Skeletal muscle satellite cell (primary cell): ENCODE data around the gene PSME1.

ENCODE experiments used
- H3K27me3 ChIP-seq: 2 replicates; pipeline ENCODE4 v1.7.0; 2013; ENCODE audit warnings: low read length; ENCODE audit not compliant: control insufficient read depth, insufficient read depth
- H3K36me3 ChIP-seq: 2 replicates; pipeline ENCODE4 v1.7.0; 2013; ENCODE audit warnings: mild to moderate bottlenecking, control low read depth, low read length; ENCODE audit not compliant: insufficient read depth
- H3K4me1 ChIP-seq: 2 replicates; pipeline ENCODE4 v1.7.0; 2013; ENCODE audit warnings: low read length; ENCODE audit not compliant: control insufficient read depth, insufficient read depth
- H3K4me2 ChIP-seq: 2 replicates; pipeline ENCODE4 v1.7.0; 2013; ENCODE audit warnings: mild to moderate bottlenecking, low read length
- H3K4me3 ChIP-seq: 2 replicates; pipeline ENCODE4 v1.7.0; 2013; ENCODE audit warnings: low read length
- H3K9ac ChIP-seq: 2 replicates; pipeline ENCODE4 v1.7.0; 2013; ENCODE audit warnings: mild to moderate bottlenecking, low read depth, low read length, moderate library complexity
- H3K9me3 ChIP-seq: replicated peaks from 2 replicates; pipeline ENCODE4 v1.7.0; 2013; ENCODE audit warnings: mild to moderate bottlenecking, control low read depth, low read length

The PSME1 gene

DNA sequence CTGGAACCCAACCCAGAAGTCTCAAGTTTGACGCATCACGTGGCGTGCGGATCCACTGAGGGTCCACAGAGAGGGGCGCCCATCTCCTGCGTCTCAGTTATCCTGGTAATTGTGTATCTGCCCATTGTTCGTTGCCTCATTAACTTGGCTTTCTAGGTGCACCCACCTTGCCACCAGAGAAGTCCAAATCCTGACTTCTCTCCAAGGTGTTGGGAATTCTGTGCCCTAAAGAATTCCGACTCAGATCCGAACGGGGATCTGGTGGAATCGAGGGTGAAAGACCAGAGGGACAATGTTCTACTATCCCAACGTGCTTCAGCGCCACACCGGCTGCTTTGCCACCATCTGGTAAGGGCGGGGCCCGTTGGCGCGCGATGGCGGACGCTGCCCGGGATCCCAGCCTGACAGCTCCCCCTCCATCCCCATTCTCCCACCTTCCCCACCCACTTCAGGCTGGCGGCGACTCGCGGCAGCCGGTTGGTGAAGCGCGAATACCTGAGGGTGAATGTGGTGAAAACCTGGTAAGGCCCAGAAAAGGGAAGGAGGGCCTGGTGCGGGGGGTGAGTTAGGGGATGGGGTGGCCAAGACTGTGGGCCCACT is 36.4 kb downstream of the PSME1 start:
- H3K27me3 ChIP-seq, result no peaks in the 10 kb centered on the region
- no peak overlapping the region for H3K4me2 ChIP-seq
- no peaks in the 10 kb centered on the region for H3K4me1 ChIP-seq
- H3K36me3 ChIP-seq, result peaks cover 14% of the 10 kb centered on the region
- no peak overlapping the region for H3K4me3 ChIP-seq
- H3K9ac ChIP-seq, result no peak overlapping the region
- H3K9me3 ChIP-seq, result no peaks in the 10 kb centered on the region

DNA sequence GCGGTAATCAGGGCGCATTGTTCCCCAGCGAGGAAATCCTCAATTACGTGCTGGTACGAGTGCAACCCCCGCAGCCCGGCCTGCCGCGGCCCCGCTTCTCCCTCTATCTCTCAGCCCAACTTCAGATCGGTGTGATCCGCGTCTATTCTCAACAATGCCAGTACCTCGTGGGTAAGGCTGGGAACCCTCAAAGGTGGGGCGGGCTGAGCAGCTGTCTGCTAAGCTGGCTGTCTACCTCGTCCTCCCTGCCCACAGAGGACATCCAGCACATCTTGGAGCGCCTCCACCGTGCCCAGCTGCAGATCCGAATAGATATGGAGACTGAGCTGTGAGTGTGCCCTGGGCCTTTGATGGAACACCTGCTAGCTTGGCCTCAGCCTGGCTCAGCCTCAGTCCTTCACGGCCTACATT is 36.9 kb downstream of the PSME1 start:
- no peak overlapping the region for H3K4me3 ChIP-seq
- H3K4me1 ChIP-seq, result no peaks in the 10 kb centered on the region
- H3K9ac ChIP-seq, result no peak overlapping the region
- no peak overlapping the region for H3K4me2 ChIP-seq
- no peaks in the 10 kb centered on the region for H3K9me3 ChIP-seq
- H3K27me3 ChIP-seq, result no peaks in the 10 kb centered on the region
- H3K36me3 ChIP-seq, result peaks cover 12% of the 10 kb centered on the region

DNA sequence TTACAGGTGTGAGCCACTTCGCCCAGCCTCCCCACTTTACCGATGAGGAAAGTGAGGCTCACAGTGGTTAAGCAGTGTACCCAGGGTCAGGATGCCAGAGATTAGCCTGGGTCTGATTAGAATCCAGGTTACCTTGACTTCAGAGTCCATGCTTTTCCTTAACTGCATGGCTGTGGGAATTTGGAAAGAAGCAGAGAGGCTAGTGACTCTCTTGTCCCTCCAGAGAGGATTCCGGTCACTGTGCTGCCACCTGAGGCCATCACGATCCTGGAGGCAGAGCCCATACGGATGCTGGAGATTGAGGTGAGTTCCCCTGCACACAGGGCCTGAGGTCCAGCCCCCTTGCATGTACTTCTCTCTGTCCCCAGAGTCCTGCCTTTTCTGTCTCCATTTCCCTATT is 40.6 kb downstream of the PSME1 start:
- peaks cover 14% of the 10 kb centered on the region for H3K4me1 ChIP-seq
- no peak overlapping the region for H3K9ac ChIP-seq
- no peaks in the 10 kb centered on the region for H3K27me3 ChIP-seq
- no peaks in the 10 kb centered on the region for H3K9me3 ChIP-seq
- H3K4me3 ChIP-seq, result no peak overlapping the region
- H3K36me3 ChIP-seq, result peaks cover 46% of the 10 kb centered on the region
- no peak overlapping the region for H3K4me2 ChIP-seq

DNA sequence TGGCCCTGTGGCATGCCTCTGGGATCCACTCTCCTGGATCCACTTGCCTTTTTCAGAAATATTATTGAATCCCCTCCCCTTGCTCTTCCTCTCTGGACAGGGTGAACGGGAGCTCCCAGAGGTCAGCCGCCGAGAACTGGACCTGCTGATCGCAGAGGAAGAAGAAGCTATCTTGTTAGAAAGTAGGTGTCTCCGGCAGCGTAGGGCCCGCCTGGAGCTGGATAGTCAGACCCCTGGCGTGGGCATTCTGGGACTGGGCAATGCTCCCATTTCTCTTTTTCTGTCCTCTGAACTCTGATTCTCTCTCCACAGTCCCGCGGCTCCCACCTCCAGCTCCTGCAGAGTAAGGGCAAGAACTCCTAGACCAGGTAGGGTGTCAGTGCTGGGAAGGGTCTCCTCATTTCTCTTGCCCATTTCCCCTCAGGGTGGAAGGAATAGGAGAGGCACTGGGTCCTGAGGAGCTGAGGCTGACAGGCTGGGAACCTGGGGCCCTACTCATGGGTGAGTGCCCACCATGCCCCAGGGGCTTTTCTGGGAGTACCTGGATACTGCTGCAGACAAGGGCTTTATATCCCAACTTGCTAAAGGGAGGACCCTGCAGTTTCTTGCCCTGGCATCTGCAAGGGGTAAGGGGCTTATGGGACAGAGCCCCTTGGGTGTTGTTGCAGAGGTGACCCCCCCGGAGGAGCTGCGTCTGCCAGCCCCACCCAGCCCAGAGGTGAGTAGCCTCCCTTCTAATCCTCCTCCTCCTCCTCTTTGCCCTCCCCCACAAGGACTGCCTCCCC is 41.2 kb downstream of the PSME1 start:
- Histone ChIP-seq H3K9me3 (no peaks in the 10 kb centered on the region), H3K4me1 (peaks cover 14% of the 10 kb centered on the region), H3K27me3 (no peaks in the 10 kb centered on the region), H3K4me3 (no peak overlapping the region), H3K9ac (no peak overlapping the region), H3K4me2 (no peak overlapping the region), H3K36me3 (peaks cover 52% of the 10 kb centered on the region)

DNA sequence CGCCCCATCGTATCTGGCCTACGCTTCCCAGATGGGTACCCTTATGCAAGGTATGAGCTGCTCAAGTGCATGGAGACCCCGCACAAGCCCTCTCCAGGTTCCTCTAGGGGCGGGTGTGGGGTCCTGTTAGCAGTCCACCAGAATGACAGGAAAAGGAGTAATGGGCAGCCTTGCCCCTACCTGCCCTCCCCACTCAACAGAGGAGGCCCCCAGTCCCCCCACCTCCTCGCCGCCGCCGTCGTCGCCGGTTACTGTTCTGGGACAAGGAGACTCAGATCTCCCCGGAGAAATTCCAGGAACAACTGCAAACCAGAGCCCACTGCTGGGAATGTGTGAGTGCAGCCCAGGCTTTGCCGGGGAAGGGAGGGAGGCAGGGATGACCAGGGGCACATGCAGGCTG is 41.9 kb downstream of the PSME1 start:
- Histone ChIP-seq H3K4me3 (no peak overlapping the region), H3K9me3 (no peaks in the 10 kb centered on the region), H3K36me3 (peaks cover 56% of the 10 kb centered on the region), H3K4me1 (peaks cover 14% of the 10 kb centered on the region), H3K4me2 (no peak overlapping the region), H3K27me3 (no peaks in the 10 kb centered on the region), H3K9ac (no peak overlapping the region)

DNA sequence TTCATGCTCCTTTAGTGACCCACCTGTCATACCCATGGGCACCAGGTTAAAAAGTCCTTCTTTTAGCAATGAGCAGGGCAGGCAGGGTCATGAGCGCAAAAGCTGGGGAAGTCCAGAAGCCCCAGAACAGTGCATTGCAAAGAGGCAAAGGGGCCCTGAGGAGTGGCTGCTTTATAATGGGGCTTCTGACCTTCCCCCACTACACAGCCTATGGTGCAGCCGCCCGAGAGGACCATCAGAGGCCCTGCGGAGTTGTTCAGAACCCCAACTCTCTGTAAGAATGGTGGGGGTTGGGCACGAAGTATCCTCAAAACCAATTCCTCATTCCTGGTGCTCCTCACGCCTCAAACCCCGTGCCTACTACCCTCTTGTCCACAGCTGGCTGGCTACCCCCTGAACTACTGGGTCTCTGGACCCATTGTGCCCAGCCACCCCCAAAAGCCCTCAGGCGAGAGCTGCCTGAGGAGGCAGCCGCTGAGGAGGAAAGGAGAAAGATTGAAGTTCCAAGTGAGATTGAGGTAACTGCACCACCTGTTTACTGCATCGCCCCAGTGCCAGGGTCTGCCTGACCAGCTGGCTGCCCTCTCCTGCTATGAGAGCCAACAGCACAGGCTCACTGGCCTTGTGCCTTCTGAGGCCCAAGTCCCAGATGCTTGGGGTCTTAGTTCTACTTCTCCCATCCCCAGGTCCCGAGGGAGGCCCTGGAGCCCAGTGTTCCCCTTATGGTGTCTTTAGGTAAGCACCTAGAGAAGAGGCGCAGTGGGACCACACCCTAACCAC is 42.6 kb downstream of the PSME1 start:
- Histone ChIP-seq H3K36me3 (peaks cover 56% of the 10 kb centered on the region), H3K9me3 (no peaks in the 10 kb centered on the region), H3K4me3 (no peak overlapping the region), H3K4me1 (peaks cover 14% of the 10 kb centered on the region), H3K27me3 (no peaks in the 10 kb centered on the region), H3K4me2 (no peak overlapping the region), H3K9ac (no peak overlapping the region)

DNA sequence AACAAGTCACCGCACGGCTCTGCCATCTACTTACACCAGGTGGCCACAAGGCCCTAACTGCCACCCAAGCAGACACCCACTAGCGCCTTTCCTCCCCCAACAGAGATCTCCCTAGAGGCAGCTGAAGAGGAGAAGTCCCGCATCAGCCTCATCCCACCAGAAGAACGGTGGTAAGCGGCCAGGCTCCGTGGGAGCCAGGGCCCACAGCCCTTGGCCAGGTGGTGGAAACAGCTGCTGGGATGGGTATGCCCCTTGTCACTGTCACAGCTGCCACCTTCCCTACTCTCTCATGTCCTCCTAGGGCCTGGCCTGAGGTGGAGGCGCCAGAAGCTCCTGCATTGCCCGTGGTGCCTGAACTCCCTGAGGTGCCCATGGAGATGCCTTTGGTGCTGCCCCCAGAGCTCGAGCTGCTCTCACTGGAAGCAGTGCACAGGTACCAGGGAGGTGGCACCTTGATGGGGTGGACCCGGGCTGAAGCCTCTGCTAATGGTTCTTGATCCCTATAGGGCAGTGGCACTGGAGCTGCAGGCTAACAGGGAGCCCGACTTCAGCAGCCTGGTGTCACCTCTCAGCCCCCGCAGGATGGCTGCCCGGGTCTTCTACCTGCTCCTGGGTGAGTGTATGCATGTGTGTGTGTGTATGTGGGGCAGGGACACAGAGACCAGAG is 43.4 kb downstream of the PSME1 start:
- Histone ChIP-seq H3K9ac (peak overlapping the region; percentile 44), H3K4me1 (peaks cover 14% of the 10 kb centered on the region), H3K9me3 (no peaks in the 10 kb centered on the region), H3K4me3 (no peak overlapping the region), H3K36me3 (peaks cover 62% of the 10 kb centered on the region), H3K4me2 (no peak overlapping the region), H3K27me3 (no peaks in the 10 kb centered on the region)

DNA sequence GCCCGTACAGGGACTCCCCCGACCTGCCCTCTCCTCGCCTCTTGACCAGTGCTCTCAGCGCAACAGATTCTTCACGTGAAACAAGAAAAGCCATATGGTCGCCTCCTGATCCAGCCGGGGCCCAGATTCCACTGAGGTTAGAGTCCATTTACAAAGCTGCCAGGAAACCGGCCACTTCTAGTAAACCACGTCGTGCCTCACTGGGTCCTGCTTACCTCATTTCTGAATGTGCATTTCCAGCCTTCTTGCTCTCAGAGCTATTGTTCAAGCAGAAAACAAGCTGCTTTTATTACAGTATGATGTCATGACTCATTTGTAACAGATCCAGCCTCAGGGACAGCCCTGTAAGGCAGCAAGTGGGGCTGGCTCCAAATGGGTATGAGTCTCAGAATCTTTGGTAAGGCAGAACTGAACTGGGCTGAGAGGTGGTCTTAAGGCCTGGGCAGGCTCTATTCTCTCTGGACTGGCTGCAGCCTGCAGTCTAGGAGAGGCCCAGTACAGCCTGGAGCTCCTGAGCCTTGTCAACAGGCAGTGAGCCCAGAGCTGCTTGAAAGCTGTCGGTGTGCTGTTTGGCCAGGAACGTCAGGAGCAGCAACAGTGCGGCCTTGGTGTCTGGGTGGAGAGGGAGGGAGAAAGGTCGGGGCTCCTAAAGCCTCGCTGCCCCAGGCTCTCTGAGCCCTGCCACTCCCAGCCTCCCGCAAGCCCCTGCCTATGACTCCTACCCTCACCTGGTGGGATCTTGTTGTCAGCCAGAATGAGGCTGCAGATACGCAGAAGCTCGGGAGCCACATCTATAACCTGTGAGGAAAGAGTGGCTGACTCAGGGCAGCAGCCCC is 44.2 kb downstream of the PSME1 start:
- Histone ChIP-seq H3K4me2 (no peak overlapping the region), H3K4me1 (peaks cover 14% of the 10 kb centered on the region), H3K36me3 (peaks cover 66% of the 10 kb centered on the region), H3K27me3 (no peaks in the 10 kb centered on the region), H3K9me3 (no peaks in the 10 kb centered on the region), H3K9ac (peak overlapping the region; percentile 44), H3K4me3 (no peak overlapping the region)

DNA sequence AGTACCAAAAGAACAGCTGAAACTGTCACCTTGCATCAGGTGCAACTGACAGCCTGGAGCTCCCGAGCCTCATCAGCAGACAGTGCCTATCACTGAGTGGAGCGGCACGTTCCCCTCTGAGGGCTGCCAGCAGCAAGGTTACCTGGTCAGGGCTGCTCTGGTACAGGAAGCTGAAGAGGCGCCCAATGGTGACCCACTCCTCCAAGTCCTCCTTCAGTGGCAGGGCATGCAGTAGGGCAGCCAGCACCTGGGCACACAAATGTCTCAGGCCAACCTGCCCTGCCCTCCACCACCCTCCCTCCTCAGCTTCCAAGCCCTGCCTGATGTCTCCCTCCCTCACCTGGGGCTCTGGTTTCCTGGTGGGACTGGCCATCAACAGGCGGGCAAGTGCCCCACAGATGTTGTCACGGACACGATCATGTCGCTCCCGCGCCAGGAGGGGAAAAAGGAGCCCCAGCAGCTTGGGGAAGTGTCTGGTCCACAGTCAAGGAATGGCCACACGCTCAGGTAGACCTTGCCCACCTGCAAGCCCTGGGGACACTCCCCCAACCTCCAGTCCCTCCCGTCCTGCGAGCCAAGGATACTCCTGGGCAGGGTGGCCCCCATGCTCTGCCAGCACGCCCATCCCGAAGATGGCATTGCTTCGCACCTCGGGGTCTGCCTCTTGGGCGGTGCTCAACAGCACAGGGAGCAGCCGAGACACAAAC is 45.5 kb downstream of the PSME1 start:
- Histone ChIP-seq H3K4me3 (no peak overlapping the region), H3K4me1 (peaks cover 14% of the 10 kb centered on the region), H3K9ac (no peak overlapping the region), H3K9me3 (no peaks in the 10 kb centered on the region), H3K36me3 (peaks cover 80% of the 10 kb centered on the region), H3K4me2 (no peak overlapping the region), H3K27me3 (no peaks in the 10 kb centered on the region)

DNA sequence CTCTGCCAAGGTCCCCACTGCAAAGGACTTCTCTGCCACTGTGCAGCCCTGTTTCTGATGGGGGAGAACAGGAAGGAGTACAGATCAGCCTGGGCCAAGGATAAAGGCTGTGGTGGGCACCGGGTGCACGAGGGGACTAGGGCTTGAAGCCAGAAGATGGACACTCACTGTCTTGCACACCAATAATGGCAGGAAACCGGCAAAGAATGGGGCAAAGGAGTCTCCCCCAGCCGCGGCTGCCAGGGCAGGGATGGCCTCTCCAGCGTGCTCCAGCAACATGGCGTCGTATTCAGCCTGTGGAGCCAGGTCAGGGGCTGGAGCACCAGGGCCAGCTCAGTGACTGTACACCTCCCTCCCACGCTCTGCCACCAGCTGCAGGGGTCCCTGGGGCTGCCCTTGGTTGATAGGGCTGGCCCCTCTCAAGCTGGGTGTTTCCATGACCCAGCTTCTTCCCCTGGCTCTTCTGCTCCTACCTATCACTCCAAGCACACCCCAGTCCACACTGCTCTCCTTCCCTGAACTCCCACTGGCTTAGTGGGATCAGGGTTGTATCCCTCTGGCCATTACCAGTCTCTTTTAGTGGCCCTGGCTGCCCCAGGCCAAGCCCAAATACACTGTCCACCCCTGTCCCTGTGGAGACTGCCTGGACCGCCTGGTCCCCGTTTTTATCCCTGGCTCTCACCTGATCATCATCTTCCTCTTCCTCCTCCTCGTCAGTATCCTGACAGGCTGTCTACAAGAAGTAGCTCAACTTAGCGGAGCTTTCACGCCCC is 46.3 kb downstream of the PSME1 start:
- Histone ChIP-seq H3K4me1 (peaks cover 14% of the 10 kb centered on the region), H3K4me2 (no peak overlapping the region), H3K9me3 (no peaks in the 10 kb centered on the region), H3K4me3 (no peak overlapping the region), H3K9ac (no peak overlapping the region), H3K27me3 (no peaks in the 10 kb centered on the region), H3K36me3 (peaks cover 86% of the 10 kb centered on the region)
